ENCODE results near the gene FAM13A.

Gene FAM13A

GRCh38 chr4:88807499-88807898 is 249.5 kb downstream of the FAM13A start:
- DNase-seq, result no peak

GRCh38 chr4:88804234-88804633 is 252.8 kb downstream of the FAM13A start:
- no peak for DNase-seq

- DNase-seq, result no peak
These were observed 253.3 kb downstream of the FAM13A start for GRCh38 chr4:88803600-88804096.

GRCh38 chr4:88802585-88803286 is 254.2 kb downstream of the FAM13A start:
- no peak for DNase-seq

GRCh38 chr4:88802138-88802537 is 254.8 kb downstream of the FAM13A start:
- no peak for DNase-seq

DNA sequence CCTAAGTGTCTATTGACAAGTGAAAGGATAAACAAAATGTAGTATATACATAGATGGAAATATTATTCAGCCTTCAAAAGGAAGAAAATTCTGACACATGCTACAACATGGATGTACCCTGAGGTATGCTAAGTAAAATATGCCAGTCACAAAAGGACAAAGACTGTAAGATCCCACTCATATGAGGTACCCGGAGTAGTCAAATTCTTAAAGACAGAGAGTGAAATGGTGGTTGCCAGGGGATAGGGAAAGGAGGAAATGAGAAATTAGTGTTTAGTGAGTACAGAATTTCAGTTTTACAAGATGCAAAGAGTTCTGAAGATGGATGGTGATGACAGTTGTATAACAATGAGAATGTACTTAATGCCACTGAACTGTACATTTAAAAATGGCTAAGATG is 257.1 kb downstream of the FAM13A start:
- no peak for DNase-seq

DNA sequence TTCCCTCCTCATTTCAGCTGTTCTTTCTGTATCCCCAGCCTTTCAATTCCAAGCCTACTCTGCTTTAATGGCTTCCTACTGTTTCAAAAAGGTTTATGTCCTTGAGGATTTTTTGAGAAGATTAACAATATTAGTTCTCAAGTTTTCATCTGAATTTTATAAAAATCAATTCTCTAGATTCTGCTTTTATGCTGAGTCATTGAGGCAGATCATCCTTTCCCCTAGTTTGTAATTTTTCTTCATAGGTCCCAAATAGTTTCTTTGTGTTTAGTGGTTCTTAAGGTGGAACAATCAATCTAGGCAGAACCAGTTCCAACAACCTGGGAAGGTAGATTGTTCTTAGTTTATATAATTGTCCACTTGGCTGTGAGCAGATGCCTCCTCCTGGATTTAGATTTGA is 259.3 kb downstream of the FAM13A start:
- DNase-seq, result no peak

GRCh38 chr4:88796545-88796944 is 260.4 kb downstream of the FAM13A start:
- no peak for DNase-seq

GRCh38 chr4:88794952-88795351 is 262.0 kb downstream of the FAM13A start:
- DNase-seq, result no peak

DNA sequence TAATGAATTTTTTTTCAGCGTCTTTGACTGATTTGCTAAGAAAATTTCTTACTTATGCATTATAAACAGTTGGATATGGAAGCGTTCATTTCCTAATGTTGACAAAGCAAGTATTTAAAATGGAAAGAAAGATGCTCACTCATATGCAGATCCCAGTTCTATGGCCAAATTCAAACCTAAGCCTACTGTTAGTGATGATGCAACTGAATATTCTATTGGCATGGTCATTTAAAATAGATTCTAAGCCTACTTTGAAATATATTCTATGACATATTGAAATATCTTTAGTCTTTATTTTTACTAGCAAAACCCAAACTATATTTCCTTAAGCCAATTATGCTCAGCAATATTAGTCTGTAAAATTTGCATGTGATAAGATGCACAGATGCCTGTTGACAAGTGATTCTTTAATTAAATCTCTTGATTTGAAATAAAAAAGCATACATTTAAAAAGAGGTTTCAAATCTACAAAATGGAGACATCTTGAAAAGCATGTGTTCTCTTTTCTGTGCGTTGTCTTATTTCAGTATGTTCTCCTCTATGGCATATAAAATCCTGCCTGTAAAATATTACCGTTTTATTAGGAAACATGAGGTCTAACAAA is 262.8 kb downstream of the FAM13A start:
- no peak for DNase-seq

DNA sequence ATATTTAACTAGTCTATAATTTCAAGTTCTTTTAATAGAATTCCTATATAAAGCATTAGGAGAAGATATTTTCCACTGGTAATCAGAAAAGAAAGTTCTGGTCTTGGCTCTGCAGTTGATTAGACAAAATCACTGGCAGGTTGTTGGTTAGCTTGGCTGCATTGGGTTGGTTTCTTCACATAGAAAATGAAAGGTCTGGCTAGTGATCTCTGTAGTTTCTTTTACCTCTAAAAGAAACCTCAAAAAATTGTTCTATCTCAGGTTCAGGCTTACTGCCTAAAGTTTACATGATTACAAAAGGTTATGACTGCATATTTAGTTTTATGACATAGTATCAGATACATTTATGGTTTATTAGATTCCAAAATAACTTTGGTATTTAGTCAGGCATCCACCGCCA is 263.5 kb downstream of the FAM13A start:
- DNase-seq, result no peak

DNA sequence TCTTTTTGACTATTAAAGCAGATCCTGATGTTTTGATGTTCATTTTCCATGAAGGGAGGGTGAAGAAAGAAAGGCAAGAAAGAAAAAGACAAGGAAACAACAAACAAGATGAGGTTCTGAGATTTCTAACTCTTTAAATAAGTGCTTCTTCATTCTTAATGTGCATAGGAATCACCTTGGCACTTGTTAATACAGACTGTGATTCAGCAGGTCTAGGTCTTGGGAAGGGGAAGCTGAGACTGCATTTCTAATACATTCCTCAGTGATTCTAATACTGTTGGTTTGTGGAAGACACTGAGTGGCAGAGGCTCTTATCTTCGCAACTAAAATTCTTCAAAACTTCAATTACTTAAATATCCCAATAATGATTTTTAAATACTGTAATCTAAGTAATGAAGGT is 264.2 kb downstream of the FAM13A start:
- no peak for DNase-seq

DNA sequence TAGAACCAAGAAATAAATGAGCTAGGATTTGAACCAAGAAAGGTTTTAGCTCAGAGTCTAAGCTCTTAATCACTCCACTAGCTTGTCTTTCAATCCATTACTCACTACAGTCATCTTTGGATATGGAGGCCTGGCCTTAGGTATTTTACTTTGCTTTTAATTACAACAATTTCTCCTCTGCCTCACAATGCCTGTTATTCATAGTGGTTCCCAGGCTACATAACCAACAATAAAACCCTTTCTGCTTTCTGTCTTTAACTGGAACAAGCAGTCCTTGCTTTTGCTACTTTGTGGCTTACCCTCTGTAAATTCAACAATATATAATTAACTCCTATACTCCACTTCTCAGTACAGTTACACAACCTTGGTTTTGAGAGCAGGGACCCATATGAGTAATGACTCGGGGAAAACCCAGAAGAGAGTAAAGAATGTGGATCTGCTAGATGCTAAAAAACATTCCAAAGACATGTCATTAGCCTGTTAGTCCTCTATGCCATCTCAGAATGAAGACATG is 264.7 kb downstream of the FAM13A start:
- DNase-seq, result no peak

DNA sequence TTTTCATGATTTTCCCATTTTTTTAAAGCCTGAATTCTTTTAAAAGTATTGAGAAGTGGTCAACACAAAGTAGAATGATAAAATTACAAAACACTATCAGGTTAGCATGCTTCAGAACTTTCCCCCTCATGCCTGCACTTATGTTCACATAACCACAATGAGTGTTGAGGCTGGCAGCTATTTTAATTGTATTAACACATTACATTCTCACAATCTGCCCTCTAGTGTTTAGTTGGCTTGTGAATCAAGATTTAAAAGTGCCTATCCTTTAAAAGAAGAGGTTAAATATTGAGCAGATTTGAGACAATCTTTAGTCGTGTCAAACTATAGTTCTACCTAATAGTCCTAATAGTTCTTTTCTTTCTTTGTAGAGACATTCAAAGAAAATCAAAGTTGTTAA is 265.7 kb downstream of the FAM13A start:
- DNase-seq, result no peak

- DNase-seq, result no peak
These were observed 268.1 kb downstream of the FAM13A start for GRCh38 chr4:88788895-88789294.

DNA sequence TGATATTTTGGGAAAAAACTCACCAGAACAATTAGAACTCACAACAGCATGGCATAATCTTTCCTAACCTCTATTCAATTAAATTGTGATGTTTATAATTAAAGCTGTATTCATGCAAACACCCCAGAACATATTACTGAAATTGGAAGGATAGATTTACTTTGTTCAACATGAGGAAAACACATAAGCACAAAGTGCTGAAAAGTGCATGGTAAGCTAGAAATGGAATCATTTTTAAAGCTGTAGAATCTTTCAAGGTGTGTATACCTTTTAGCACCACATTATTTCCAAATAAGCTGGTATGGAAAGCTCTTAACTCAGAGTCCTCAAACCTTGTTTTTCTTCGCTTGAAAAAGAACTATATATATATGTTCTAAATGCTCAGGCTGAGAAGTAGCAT is 268.6 kb downstream of the FAM13A start:
- no peak for DNase-seq

DNA sequence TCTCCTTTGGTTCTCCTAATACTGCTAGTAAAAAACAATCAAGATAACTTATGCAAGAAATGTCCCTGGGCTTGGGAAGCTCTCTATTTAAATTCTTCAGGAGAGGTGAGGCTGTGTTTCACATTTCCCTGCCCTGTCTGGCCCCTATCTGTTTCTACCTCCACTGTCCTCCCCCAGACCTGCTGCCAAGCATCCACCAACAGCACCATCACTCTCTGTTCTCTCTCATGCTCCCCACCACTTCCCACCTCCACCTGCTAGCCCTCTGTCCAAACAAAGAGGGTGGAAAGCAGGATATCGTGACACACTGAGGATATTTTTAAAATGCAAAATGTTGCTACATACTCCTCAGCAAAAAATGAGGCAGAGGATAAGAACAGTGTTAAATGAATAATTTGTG is 271.0 kb downstream of the FAM13A start:
- no peak for DNase-seq

DNA sequence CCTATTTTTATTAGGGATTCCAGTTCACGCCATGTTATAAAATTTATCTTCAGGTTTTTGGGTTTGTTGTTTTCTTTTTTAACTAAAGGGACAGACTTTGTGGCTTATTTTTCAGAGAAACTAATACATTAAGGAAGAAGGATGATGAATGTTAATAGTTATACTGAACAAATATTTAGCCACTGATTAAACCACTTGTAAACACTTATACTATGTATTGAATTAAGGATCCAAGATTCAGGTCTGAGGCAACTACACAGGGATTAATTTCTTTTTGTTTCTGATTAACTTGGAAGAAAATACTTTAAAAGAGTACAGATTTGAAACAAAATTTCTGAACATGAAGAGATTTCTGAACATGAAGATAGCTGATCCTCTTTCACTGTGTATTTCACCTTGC is 276.6 kb downstream of the FAM13A start:
- no peak for DNase-seq

GRCh38 chr4:88779431-88779830 is 277.6 kb downstream of the FAM13A start:
- DNase-seq, result no peak

DNA sequence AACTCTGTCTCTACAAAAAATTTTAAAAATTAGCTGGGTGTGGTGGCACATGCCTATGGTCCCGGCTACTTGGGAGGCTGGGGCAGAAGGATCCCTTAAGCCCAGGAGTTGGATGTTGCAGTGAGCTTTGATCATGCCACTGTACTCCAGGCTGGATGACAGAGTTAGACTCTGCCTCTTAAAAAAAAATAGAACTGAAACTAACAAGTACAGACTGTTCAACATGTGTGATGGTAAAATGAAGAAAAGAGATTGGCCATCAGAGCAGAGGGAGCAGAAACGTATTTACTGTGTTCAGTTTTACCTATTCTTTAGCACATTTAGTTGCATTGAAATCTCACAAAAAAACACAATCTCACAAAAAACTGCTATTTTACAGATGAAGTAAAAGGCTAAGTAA is 281.5 kb downstream of the FAM13A start:
- no peak for DNase-seq

DNA sequence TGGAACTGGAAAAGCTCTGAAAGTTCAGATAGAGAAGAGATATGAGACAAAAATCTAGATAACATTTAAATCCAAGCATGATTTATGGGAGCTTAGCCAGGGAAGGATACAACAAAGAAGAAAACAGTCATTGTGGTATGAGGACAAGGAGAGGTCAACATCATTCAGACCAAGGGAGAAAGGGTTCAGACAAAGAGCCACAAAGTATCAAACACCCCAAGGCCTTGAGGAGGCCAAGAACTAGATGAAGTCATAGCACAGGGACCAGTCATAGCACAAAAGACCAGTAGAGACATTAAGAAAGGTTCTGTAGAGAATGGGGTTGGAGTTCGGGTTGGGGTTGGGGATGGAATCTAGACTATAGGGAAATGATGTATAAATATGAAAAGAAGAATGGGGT is 282.0 kb downstream of the FAM13A start:
- no peak for DNase-seq

DNA sequence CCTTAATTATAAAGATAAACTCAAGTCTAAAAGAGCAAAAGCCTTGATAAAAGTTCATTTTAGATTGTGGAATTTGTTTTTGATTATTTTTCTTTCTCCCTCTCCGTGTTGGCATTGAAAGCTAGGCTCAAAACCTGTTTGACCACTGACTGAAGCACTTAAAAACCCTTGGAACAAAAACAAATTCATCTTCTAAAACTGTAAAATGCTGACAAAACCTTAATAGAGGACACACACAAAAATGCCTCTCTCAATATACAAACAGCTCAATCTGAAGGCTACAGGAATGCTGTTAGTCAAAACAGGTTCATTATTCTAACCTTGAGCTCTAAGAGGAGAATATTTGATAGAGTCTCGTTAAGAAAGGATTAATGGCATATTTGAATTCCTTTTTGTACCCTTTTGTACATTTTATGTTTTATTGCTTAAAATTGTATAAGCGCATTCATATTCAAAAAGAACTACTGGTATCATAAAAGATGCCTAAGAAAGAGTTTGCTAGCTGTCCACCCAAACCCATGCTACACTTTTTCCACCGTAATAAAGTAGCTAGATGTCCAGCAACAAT is 285.0 kb downstream of the FAM13A start:
- DNase-seq, result no peak

DNA sequence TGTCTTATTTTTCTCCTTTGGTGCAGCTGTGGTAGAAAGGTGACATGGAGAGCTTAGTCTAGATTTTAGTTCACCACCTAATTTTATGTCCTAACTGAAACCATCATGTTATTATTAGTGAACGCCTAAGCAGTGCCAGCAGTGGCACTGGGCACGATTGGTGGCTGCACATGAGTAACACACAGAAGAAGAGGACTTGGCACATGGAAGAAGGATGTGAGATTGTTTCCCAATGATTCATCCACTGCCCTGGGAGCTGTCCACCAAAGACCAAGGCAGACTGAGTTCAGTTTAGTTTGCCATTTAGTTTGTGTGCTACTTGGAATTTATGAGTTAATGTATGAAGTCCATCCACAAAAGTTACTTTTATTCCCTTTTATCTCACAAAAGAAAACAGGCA is 291.3 kb downstream of the FAM13A start:
- no peak for DNase-seq

- DNase-seq, result no peak
These were observed 293.9 kb downstream of the FAM13A start for GRCh38 chr4:88763075-88763474.
